ENCODE results near the gene CPSF2. TPM values are rescaled to one million over a fixed set of nuclear protein-coding genes. Genes with fewer than 3 reads are reported as not detected.

The CPSF2 gene
- 10 to 100 TPM; 54.3 to 63.7 TPM for total RNA-seq

DNA sequence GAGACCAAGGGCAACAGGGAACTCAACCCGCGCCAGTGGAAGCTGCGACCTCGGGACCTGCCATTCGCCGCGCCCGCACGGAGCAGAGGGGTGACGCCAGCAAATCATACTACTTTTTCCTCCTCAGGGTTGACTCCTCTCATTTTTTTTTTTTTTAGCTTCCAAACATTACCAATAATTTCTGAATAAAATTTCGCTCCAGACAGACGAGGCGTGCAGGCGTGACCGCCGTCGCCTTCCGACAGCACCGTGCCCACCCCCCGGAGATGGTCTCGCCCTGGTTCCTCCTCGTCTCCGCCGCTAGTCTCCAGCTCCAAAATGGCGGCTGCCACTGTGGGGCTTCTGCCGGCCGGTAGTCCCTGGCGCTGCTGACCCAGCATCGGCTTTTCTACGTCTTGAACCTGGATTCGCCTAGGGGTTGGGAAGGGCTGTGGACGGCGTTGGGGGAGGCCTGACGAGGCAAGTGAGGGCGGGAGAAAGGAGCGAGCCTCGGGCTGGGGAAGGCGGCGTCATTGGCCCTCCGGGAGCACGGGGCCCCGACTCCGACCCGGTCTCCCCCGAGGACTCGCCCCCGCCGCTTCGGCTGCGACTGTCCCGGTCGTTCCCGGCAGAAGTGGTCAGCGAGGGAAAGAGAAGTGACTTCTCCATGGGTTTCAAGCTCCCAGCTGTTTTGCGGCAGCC is at the start of gene CPSF2, which contains the start of gene NDUFB1:
Gene CPSF2, plus strand, starts transcription at position 300 of the 681 bp plus-strand sequence. CDS start 9,016 bp downstream, outside the sequence.
Gene NDUFB1, minus strand, starts transcription at position 37 of the 681 bp plus-strand sequence. CDS start 4,069 bp downstream, outside the sequence.

DNA sequence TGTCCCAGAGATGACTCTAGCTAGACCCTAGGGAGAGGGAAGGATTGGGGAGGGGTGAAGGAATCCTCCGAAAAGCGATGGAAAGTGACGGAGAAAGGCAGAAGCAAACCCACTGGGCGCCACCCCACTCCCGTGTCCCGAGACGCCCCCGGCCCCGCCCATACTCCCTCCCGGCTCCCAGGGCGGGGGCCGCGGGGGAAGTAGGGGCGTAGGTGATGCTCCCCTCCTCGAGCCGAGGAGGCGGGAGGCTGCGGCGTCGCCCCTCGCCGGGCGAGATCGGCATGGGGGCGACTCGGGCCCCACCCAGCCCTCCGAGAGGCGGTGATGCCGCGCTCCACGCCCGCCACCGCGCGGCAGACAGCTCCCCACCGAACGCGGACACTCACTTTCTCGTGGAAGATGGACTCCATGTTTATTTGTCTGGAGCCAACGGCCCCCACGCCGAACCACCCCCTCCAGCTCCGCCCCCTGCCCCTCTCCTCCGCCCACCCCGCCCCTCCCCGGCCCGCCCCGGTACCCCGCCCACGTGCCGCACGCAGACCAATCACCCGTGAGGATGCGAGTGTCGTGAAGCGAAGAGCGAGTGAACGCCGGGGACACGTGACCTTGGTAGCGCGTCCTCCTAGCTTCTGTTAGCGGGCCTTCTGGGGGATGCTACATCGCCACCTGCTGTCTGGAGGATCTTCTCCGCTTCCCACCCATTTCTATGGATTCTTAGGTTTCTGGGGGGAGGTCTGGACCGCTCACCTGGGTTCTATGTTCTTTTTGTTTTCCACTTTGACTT is 15.4 kb upstream of the CPSF2 start, which contains the start of gene ATXN3:
Gene ATXN3, minus strand, starts transcription at position 440 of the 784 bp plus-strand sequence. Its CDS starts 30 bp downstream, at position 410.

Other genes starting within 250 kb of the CPSF2 start
- gene FBLN5, start 174.3 kb upstream of the CPSF2 start, total RNA-seq, result 1 to 10 TPM; 8.6 to 8.7 TPM
- gene TRIP11, start 81.9 kb upstream of the CPSF2 start, total RNA-seq, result 10 to 100 TPM in 1 of 2 donors, 1 to 10 TPM in 1; 9.0 to 26.2 TPM
- gene ATXN3, start 15.4 kb upstream of the CPSF2 start, total RNA-seq, result 10 to 100 TPM; 15.3 to 33.7 TPM
- 100 to 1,000 TPM; 290 to 306 TPM for gene NDUFB1, start 263 bp upstream of the CPSF2 start, total RNA-seq
- 1 to 10 TPM; 1.3 to 3.4 TPM for gene SLC24A4, start 201.2 kb downstream of the CPSF2 start, total RNA-seq

Data from melanocyte of skin (primary cell).